HG02610 (cell line): ENCODE data around the gene BHLHE40.

ENCODE experiments used
- ATAC-seq: cut with Tn5 transposase; IDR thresholded peaks from one replicate; pipeline ENCODE4 v1.9.1; 2021; ENCODE audit warnings: mild to moderate bottlenecking, moderate library complexity; ENCODE audit not compliant: unreplicated experiment

Gene BHLHE40

DNA sequence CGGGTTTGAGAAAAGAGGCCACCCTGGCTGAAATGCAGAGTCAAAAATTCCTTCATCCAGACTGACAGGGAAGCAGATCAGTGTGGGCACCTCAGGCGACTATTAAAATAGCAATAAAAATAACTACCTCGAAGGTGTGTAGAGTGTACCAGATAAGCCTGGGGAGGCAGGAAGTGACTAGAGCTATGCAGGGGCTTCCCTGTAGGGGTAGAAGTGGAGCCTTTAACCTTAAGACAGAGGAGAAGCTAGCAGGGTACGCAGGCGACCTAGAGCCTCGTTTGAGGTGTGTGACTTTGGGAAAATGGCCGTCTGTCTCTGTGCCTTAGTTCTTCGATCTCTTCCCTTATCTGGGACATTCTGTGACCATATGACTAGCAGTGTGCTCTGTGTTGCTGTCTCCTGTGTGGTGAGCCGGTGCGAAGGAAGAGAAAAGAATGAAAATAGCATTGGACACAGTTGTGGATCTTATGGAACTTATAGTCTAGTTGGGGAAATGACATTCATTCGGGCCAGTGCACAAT is 17.6 kb downstream of the BHLHE40 start:
- ATAC-seq, result no peak

DNA sequence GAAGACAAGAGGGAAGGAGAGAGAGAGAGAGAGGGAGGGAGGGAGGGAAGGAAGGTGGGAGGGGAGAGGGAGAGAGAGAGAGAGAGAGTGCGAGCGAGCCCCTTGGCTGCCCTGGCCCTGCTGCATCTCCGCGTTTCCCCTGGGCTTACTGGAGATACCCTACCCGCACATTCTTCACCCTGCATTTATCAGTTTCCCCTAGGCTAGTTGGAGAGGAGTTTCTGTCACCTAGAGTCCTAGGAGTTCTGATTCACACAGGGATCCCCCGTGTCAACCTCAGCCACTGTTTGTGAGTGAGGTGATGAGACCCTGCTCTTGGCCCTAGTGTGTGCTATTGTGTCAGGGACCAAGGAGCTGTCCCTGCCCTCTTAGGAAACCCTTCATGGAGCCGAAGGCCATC is 18.7 kb downstream of the BHLHE40 start:
- no peak for ATAC-seq

DNA sequence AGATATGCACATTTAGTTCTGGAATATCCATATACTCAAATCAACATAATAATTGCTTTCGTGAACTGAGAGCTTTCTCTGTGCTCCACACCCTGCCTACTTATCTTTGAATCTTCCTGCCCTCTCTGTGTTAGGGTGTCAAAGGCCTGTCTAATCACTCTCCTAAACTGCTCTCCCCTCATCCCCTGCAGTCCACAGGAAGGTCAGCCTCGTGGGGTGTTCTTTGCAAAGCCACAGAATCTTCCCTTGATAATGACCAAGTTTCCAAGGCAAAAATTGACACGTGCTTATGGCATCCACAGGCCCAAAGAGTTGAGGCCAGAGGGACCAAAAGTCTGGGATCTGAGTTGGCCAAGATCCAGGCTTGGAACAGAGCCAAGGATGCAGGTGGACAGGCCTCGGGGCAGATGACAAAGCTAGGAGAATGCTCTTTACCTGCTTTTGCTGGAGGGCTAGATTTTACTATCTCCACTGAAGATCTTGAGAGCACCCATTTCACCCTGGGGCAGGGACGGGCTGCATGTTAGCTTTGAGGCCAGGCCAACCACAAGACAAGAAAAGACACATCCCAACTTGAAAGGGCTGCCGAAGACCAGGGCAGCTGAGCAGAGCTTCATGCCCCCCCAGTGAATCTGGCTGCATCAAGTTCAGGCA is 20.4 kb downstream of the BHLHE40 start:
- no peak for ATAC-seq

DNA sequence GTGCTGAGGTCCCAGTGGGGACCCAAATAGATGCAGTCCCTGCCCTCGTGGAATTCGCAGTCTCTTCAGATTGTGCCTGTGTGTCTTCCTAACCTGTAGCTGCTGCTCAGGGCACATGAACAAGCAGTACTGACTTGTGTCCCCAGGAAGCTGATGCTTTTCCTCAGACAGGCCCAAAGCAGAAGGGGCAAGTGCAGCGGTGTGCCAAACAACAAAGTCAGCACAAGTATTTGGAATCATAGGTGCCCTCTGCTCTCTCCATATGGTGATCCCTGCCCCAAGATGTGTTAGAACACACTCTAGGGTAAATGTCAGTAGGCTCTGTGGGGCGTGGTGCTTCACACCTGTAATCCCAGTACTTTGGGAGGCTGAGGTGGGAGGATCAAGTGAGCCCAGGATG is 21.9 kb downstream of the BHLHE40 start:
- no peak for ATAC-seq

DNA sequence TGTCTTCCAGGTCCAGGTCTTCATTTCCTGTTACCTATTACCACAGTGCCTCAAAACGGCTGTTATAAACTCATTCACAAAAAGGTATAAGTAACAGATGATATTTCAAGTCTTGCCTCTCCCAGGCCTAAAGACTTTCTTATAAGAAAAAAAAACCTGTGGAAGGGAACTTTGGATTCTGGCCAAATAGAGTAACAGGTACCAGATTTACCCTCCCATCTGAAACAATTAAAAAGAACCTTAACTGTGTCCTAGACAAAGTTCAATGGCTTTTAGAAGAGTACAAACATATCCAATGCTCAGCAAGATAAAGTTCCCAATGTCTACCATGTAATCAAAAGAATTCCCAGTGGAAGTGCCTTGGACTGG is 22.6 kb downstream of the BHLHE40 start:
- ATAC-seq, result no peak

DNA sequence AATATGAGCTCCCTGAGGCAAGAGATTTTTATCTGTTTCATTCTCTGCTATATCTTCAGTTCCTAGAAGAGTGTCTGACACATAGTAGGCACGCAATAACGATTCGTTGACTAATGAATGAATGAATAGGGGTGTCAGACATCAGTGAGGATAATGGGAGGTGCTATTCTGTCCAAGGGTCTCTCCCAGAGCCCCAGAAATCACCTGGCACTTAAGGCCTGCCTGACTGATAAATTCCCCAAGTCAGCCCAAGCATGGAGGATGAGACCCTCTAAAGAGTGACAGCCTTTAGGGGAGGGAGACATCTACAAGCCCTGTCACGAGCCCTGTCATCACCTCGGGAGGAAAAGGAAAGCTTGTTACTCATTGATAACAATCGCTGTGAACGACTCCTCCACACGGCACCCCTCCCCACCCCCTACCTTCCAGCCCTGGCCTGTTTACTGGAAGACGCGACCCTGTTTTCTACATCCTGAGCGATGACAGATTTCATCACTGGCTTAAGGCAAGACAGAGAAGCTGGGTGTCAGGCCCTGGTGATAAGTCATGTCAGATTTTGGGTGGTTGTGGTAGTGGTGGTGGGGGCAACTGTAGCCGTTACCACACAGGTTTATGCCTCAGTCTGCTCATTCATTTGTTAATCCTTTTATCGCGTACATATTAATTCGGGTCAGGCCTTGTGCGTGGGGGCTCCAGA is 23.1 kb downstream of the BHLHE40 start:
- ATAC-seq, result no peak

DNA sequence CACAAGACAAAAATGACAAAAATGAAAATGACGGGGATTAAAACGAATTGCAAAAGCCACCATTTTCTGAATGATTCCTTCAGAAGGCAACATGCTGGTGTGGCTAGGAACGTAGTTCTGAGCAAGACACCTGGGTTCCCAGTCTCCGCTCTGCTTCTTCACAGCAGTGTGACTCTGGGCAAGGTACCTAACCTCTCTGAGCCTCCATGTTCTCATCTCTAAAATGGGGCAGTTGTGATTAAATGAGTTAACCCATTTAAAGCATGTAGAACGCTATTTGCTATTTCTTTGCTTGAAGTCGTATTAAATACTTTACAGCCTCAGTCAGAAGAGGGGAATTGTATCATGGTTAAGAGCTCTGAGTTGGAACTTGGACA is 23.6 kb downstream of the BHLHE40 start:
- no peak for ATAC-seq

DNA sequence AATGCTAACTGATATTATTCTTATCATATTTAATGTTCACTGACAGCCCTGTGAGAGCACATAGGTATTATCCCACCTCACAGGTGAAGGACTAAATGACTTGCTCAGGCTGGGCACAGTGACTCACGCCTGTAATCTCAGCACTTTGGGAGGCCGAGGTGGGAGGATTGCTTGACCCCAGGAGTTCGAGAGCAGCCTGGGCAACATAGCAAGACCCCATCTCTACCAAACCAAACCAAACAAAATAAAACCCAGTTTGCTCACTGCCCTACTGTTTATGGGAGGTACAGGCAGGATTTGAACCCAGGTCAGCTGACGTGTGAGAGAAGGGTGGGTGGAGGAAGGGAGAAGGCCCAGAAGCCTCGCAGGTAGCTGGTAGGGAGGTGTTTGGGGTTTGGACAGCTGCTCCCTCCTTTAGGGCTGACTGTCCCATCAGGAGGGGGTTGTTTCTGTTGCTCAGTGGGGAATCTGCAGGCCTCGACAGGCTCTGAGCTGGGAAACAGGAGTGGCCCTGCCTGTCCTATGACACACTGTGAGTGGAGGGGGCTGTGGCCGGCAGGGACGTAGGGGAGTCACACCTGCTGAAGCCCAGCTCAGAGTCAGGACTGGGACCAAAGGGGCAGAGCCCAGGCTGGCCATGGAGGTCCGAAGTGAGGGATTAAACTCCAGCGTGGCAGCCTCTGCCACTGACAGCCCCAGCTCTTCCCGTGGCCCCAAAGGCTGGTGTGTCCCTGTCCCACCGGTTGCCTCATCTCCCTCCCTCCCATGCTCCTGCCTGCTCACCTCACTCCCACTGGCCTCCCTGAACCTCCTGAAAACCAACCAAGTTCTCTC is 25.3 kb downstream of the BHLHE40 start:
- no peak for ATAC-seq

DNA sequence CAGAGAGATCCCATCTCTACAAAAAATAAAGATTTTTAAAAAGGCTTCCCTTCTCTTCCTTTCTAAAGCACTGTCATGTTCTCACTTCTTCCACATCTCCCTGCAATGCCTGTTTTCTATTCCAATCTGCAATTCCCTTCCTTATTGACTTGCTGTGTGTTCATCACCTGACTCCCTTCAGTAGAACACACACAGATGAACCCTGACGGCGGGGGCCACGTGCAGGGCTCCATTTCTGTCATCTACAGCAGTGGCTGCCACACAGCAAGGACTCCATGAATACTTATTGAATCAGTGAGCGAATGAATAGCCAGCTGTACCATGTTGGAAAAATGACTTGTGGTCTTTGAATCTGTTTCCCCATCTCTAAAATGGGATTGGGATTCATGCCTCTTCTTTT is 26.1 kb downstream of the BHLHE40 start:
- no peak for ATAC-seq

DNA sequence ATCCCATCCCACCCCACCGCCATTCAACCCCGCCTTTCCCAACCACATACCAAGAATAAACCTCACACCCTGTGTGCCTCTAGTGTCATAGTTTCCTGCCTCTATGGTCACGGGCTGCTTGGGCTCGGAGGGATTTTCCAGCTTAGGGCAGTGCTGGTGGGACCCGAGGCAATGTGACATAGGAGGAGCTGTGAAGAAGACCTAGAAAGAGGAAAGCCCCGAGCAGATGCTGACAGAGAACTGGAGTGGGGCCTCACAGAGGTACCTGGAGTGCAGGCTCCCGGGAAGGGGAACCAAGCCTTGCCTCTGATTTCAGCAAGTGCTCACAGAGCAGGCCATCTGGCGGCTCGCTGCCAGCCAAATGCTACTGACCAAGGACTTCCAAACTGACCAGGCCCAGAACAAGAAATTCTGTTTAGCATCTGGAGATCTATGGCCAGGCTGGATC is 27.5 kb downstream of the BHLHE40 start:
- ATAC-seq, result peak; percentile 82

DNA sequence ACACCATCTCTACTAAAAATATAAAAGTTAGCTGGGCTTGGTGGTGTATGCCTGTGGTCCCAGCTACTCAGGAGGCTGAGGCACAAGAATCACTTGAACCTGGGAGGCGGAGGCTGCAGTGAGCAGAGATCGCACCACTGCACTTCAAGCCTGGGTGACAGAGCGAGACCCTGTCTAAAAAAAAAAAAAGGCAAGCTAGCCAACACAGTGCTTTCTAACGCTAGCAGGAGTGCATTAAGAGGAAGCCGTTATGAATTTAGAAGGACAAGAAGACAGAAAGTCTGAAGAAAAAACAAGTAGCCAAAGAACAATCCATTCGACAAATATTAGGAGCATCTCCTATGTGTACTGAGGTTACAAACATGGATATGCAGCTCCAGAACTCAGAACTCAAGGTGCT is 28.6 kb downstream of the BHLHE40 start:
- no peak for ATAC-seq

DNA sequence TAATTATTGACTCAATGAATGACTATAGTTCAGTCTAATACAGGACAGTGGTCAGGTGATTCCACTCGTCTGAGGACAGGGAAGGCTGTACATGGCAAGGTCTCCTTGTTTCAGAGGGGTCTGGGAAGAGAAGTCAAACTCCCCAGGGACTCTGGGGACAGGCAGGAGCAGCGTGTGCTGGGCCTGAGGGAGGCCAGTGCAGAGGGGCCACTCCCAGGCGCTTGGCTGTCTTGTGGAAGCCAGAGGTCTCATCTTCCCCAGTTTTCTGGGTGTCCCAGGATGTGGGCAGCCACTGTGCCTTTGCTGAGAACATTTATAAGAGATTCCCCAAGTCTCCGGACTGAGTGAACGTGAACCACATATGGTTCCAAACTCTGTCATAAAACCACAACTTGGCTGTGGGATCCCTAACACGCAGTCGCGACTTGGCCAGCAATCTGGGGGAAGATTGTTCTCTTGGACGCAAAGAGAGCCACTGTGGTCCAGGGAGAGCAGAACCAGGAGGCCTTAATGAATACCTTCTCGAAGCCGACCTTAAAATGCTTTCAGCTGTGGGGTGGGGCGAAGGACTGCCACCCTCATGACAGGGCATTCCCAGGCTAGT is 30.4 kb downstream of the BHLHE40 start:
- ATAC-seq, result no peak

DNA sequence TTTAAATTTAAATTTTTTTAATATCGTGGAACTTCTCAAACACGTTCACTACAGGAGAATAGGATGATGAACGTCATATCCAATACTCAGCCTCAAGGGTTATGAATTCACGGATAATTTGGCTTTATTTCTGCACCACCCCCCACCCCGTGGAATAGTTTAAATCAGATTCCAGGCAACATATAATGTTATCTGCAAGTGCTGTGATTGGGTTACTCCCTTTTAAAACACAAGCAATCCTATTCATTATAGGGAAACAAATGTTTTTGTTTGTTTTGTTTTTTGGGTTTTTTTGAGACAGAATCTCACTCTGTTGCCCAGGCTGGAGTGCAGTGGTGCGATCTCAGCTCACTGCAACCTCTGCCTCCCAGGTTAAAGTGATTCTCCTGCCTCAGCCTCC is 30.9 kb downstream of the BHLHE40 start:
- ATAC-seq, result no peak

DNA sequence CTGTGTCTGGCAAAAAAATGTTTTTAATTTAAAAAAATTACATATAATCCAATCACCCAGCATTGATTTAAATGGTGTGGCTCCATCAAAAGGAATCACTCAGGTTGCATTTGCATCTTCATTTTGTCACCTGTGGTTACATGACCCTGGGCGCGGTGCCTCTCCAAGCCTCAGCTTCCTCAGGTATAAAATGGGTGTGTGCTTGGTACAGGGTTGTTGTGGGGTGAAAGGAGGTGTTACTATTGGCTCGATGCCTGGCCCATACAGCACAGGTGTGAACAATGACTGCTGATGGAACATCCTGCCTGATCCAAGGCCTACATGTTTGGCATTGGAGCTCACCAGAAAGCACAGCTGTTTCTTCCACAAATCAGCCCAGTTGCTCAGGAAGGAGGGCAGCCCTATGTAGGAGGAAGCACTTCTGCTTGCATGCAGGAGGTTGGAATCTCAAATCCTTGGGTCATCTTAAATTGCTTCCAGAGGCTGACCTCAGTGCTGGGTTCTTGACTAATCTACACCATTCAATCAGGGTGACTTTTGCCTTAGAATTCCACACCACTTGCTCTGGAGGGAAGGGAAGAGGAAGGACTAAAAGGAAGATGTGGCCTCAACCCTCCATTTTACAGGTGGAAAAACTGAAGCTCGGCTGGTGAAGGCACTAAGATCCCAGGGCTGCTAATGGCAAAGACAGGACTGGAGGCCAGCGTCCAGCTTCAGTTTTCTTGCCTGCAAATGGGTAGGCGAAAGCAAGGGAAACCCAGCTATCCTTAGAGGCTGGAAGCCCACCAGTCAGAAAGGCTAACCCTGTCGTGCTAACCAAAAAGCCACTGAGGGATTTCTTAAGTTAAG is 31.7 kb downstream of the BHLHE40 start:
- no peak for ATAC-seq

DNA sequence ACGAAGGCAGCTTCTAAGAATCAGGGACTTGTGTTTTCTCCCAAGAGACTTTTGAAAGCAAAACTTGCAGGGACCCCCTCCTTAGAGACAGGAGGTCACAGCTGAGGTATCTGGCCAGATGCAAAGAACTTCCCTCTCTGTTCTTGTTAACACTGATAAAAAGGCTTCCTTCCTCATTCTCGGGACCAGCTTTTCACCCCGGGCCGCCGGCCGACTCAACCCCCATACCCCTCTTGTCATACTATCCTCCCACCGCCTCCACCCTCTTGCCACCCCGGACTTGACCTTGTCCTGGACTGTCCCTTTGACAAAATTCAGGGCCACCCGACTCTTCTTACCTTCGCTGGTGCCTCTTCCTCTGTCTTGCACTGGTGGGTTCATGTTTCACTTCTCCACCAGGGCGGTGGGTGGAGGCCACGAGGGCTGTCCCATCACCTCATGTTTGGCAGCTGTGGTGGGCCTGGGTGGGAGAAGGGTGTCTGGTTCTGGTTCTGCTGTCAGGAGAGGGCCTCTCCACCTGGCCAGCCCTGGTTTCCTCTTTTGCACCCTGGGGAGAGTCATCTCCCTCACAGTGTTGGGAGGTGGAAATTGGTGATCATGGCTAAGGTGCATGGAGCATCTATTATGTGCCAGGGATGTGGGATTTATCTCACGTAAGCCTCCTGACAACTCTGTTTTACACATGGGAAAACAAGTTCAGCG is 32.5 kb downstream of the BHLHE40 start:
- ATAC-seq, result peak; percentile 47

DNA sequence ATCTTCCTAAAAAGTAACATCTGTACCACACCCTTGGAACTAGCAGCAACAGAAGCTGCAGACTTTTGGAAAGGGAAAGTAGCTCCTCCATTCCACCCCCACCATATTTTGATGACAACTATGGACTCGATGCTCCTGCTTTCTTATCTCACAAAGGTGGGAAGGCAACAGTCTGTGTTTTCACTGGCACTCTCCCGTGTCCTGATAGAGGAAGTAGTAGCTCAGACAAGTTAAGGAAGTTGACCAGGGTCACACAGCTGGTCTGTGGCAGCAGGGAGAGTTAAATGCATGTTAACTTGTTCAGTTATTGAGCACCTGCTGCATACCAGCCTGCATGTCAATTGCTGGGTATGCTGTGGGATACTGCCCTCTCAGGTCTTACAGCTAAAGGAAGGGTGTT is 33.1 kb downstream of the BHLHE40 start:
- ATAC-seq, result no peak

DNA sequence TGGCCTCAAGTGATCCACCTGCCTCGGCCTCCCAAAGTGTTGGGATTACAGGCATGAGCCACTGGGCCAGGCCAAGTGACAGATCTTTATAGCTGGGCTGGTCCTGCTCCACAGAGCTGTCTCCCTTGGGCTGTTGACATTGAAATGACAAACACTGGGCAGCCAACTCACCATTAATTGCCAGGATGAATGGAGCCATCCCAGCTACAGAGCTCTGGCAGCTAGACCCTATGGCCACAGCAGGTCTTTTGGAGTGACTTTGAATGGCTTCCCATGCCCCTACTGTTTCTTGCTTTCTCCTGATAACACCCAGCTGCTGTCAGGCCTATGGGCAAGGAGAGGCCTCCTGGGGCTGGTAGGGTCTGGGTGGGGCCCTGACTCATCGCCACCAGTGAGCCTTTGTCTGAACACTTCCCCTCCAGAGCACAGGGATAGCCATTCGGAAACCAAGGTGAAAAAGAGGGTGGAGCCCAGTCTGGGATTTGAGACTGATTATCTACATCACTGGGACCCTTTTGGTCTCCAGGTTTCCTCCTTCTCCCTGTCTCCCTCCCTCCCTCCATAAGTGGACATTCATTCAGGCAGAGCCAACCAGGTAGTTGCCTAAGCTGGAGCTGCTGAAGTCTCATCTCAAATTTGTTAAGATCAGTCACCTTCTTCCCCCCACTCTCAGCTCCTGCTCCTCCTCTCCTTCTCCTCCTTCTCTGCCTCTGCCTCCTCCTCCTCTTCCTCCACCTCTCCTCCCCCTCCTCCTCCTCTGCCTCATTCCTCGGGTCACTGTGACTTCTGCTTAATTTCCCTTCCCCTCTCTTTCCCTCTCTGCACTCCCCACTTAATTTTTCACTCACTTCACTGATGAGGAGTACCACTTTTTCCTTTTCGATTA is 34.0 kb downstream of the BHLHE40 start:
- ATAC-seq, result peak; percentile 18

DNA sequence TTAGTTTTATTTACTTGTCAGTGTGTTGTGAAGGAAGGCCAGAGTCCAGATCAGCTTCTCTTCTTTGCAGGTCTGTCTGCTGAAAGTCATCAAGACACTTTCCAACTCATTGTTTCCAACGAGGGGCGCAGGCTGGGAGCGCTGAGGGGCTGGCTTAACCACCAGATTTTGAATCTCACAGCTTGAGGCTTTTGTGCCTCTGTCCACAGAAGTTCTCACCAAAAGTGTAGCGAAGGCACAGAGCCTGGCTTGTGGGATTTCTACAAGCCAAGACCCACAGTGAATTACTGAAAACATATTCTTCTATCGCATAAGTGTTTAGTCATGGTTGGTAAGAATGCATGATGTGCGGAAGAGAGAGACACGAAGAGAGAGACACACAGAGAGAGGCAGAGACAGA is 35.2 kb downstream of the BHLHE40 start:
- ATAC-seq, result no peak

DNA sequence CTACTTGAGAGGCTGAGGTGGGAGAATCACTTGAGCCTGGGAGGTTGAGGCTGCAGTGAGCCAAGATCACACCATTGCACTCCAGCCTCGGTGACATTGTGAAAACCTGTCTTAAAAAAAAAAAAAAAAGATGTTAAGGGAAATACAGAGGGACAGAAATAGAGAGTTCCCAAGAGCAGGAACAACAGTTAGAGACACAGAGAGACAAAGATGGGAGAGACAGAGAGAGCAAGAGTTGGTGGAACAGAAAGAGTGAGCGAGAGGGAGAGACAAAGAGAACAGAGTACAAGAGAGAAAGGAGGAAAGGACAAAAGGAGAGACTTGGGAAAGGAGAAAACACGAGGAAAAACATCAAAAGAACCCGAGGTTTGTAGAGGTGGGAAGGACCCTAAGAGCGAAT is 35.8 kb downstream of the BHLHE40 start:
- ATAC-seq, result no peak
